Amniotic stem cell (primary cell): Measurements from ENCODE around the gene B3GAT3.
"Not testable (repeated sequence)": the region's sequence is repeated elsewhere in the genome, so short reads cannot be mapped to it uniquely, and the experiment has no call there.

Experiments used
- DNase-seq: peaks from one replicate; lab custom pipeline; 2025; lab: John Stamatoyannopoulos, UW

The B3GAT3 gene

DNA sequence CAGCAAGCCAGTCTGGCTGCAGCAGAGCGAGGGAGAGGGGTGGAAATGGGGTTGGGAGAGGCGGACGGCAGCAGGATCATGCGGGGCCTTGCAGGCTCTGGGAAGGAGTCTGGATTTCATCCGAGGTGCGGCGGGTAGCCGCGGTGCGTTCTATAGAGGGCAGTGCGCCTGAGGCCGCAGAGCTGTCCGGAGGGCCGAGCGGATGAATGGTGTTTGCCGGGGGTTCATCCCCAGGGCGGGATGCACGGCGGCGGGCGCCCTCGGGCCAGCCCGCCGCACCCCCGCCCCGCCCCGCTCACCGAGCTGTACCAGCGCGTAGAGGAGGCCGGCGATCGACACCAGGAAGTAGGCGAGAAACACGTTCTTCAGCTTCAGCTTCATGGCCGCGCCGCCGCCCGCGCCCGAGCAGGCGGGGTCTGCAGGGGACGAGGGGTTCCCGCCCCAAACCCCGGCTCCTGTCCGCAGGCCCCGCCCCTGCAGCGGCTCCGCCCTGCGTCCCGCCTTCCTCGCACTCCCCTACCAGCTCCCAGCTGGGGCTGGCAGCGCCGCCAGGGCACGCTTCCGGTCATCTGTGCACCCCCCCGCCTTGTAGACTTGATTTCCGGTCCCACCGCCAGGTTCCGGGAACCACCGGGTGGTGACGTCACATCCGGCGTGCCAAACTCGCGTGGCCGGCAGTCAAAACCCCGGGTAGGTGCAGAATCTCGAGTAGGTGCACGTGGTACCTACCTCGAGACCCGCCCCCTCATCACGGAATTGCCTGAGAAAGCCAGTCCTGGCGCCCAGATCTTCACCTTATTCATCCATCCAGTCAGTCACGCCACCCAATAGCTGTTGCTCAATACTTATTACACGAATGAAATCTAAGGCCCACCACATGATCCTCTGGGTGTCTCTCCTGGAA lies at the start of gene B3GAT3:
Gene B3GAT3 (minus strand): TSS at position 420 of the 904 bp plus-strand sequence. CDS start 39 bp downstream, at position 381.
- DNase-seq: peak; percentile 92

GRCh38 chr11:62671236-62671607 lies 49.4 kb upstream of the B3GAT3 start:
- no peak for DNase-seq

- DNase-seq: no peak
Measured at GRCh38 chr11:62669420-62670161, 47.8 kb upstream of the B3GAT3 start.

DNA sequence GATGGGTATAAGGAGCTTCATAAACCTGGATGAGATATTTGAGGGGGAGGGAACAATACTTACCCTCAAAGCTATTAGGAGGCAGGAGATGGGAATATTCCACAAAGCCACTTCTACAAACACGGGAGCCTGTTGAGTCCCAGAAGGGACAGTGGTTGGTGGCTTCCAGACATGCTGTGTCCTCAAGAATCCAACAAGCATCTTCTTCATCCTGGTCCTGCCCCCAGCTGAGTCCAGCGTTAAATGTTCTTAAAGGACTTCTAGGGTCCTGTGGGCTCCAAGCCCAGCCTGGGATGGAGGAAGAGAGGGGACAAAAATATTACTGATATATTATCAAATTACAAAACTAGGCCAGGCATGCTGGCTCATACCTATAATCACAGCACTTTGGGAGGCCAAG lies 45.7 kb upstream of the B3GAT3 start:
- no peak for DNase-seq

GRCh38 chr11:62666259-62666926 lies 44.6 kb upstream of the B3GAT3 start:
- DNase-seq: no peak

GRCh38 chr11:62665599-62666258 lies 43.9 kb upstream of the B3GAT3 start:
- no peak for DNase-seq

DNA sequence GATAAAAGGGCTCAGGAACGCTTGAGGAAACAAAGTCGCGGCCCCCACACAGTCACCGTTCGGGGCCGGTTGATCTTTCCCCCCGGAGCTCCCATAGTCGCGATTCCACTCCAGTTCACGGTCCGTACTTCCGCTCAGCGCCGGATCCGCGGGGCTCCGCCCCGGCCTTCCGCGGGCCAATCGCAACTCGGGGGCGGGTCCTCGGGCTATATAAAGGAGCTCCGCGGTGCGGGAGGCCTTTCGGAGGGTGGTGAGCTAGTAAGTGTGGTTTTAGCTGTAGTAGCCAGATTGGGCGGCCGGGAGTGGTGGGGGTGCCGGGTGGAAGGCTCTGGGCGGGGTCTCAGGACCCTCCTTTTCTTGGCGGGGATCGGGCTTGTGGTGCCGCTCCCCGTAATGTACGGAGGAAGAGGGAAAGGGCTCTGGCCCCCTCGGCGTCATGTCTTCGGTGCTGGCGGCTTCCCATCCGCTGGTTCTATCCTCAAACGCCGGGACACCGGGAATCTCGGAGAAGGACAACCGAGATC lies 43.4 kb upstream of the B3GAT3 start, which contains the start of the genes C11orf98 and CSKMT:
Gene C11orf98 (minus strand): TSS at position 136 of the 524 bp plus-strand sequence. CDS start 41 bp downstream, at position 95.
Gene CSKMT (plus strand): TSS at position 238 of the 524 bp plus-strand sequence. CDS start 568 bp downstream, outside the sequence.
- DNase-seq: peak; percentile 87

GRCh38 chr11:62664405-62665074 lies 42.8 kb upstream of the B3GAT3 start:
- peak; percentile 66 for DNase-seq

DNA sequence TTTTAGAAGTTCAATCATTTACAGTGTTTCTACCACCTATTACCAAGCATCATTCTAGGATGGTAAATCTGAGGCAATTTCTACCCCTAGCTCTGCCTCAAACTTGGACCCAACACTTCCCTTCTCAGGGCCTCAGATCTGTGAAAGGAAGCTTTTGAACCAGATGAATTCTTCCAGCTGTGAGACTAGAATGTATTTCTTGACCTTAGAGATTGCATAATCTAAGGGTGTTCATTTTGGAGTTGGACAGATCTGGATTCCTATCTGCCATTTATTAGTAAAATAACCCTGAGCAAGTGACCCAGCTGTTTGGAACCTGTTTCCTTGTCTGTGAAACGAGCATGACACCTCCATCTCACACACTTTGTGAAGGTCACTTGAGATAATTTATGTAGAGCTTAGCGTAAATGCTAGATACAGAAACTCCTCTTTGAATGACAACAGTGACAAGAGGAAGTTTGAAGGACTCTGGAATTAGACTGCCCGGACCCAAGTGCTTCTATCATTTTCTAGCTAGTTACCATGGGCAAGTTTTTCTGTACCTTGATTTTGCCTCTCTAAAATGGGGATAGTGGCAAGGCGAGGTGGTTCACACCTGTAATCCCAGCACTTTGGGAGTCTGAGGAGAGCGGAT lies 35.1 kb upstream of the B3GAT3 start:
- no peak for DNase-seq

DNA sequence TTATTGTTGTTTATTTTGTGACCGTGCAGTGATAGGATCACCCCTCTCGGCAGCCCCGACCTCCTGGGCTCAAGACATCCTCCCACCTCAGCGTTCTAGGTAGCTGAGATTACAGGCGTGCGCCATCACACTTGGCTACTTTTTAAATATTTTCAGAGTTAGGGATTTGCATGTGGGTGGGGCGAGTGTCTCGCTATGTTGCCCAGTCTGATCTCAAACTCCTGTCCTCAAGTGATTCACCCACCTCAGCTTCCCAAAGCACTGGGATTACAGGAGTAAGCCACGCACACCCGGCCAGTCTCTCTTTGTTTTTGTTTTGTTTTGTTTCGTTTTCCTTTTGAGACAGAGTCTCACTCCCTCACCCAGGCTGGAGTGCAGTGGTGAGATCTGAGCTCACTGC lies 32.5 kb upstream of the B3GAT3 start:
- DNase-seq: no peak

DNA sequence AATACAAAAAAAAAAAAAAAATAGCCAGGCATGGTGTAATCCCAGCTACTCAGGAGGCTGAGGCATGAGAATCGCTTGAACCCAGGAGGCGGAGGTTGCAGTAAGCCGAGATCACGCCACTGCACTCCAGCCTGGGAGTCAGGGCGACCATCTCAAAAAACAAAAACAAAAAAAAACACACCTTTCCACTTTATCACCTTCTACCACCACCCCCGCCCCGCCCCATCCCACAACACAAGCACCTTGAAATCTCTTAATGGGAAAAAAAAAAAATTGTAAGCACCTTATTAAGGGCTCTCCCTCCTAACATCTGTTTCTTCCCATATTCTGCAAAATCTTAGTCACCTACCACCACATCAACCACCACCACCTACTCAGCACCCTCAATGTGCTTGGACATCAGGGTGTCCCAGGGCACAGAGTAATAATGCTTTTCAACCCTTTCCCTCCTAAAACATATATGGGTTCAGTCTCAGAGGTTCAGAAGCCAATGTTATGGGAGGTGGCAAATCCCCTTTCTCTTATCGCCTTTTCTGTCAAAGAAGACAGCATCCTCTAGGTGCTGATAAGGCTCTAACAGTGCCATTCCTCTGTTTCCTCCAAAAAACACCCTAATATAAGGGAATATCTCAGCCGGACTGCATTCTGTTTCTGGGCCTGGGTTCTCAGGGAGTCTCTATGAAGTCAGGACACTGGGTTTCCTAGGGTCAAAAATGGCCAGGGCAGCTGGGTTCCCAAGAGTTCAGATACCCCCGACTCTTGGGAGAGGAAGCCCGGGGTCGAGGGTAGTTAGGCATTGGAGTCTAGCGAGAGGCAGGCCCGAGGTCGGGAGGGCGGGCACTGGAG lies 30.6 kb upstream of the B3GAT3 start:
- DNase-seq: no peak

DNA sequence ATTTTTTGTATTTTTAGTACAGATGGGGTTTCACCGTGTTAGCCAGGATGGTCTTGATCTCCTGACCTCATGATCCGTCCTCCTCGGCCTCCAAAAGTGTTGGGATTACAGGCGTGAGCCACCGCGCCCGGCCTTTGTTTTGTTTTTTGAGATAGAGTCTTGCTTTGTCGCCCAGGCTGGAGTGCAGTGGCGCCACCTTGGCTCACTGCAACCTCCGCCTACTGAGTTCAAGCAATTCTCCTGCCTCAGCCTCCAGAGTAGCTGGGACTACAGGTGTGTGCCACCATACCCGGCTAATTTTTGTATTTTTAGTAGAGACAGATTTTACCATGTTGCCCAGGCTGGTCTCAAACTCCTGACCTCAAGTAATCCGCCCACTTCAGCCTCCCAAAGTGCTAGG lies 28.5 kb upstream of the B3GAT3 start:
- not testable (repeated sequence) for DNase-seq

- DNase-seq: no peak
Measured at GRCh38 chr11:62649486-62649885, 27.7 kb upstream of the B3GAT3 start.

- no peak for DNase-seq
Measured at GRCh38 chr11:62648967-62649364, 27.2 kb upstream of the B3GAT3 start.

DNA sequence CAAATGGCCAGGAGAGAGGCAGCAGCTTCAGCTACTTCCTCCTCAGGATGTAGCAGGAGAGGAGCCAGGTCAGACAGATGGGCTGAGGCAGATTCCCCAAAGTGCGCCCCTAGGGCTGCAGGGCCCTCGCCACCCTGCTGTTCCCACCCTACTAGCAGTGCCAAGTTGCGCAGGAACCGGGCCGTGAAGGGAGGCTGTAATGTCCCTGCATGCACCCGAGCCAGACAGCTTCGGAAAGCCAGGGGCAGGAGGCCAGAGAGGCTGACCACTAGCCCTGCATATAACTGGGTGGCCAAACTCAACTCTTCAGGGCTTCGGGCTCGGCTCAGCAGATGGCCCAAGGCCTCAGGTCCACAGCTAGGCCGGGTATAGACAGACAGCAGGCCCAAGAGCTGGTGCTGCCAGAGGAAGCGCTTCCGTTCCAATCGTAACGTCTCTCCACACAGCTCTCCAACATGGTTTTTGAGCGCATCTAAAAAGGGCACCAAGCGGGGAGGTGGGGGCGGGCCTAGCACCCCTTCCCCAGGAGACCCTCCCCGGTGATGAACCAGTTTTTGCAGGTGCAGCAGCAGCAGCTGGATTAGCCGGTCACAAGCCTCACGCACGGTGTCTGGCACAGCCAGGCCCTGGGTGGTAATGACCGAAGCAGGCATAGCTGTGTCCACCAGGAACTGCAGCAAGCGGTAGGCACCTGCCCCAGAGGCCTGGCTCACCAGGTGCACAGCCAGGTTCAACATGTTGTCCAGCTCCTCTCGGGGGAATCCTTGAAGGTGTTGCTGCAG lies 26.6 kb upstream of the B3GAT3 start:
- DNase-seq: no peak

GRCh38 chr11:62647609-62648005 lies 25.8 kb upstream of the B3GAT3 start:
- DNase-seq: no peak

GRCh38 chr11:62646825-62647608 lies 25.2 kb upstream of the B3GAT3 start:
- no peak for DNase-seq
